Trophoblast cell (in vitro differentiated cells and primary cell): ENCODE data around the gene RAD9B.

Experiments
- DNase-seq, 2 donors: peaks; one replicate each; pipeline ENCODE4 v3.0.0-alpha.2; 2016
- H2AFZ ChIP-seq: 2 replicates; pipeline ENCODE4 v1.6.1; 2013; ENCODE audit warnings: low read length, moderate library complexity, mild to moderate bottlenecking; ENCODE audit not compliant: insufficient read depth, poor library complexity
- H2AK5ac ChIP-seq: 2 replicates; pipeline ENCODE4 v1.6.1; 2013; ENCODE audit warnings: mild to moderate bottlenecking, low read length
- H2BK120ac ChIP-seq: 2 replicates; pipeline ENCODE4 v1.6.1; 2013; ENCODE audit warnings: low read length, mild to moderate bottlenecking, moderate library complexity; ENCODE audit not compliant: insufficient read depth, poor library complexity
- H2BK12ac ChIP-seq: 2 replicates; pipeline ENCODE4 v1.6.1; 2013; ENCODE audit warnings: mild to moderate bottlenecking, low read length, moderate library complexity
- H2BK5ac ChIP-seq: 2 replicates; pipeline ENCODE4 v1.6.1; 2013; ENCODE audit warnings: low read length, low read depth, moderate library complexity, mild to moderate bottlenecking; ENCODE audit not compliant: poor library complexity
- H3K14ac ChIP-seq: 2 replicates; pipeline ENCODE4 v1.6.1; 2013; ENCODE audit warnings: mild to moderate bottlenecking, low read length
- H3K18ac ChIP-seq: 2 replicates; pipeline ENCODE4 v1.6.1; 2013; ENCODE audit warnings: mild to moderate bottlenecking, low read length
- H3K23ac ChIP-seq: 2 replicates; pipeline ENCODE4 v1.6.1; 2013; ENCODE audit warnings: low read length
- H3K27ac ChIP-seq: 2 replicates; pipeline ENCODE4 v1.5.1; 2013; ENCODE audit warnings: low read depth, mild to moderate bottlenecking, inconsistent platforms, low read length, moderate library complexity
- H3K27me3 ChIP-seq: 2 replicates; pipeline ENCODE4 v1.6.1; 2013; ENCODE audit warnings: inconsistent platforms, mild to moderate bottlenecking, low read length, moderate library complexity; ENCODE audit not compliant: insufficient read depth
- H3K36me3 ChIP-seq, 2 experiments: 1 replicate in 1 of 2; 2 replicates in 1 of 2; pipeline ENCODE4 v1.6.1; 2013; ENCODE audit warnings: low read length in 2 of 2, mild to moderate bottlenecking in 2 of 2, moderate library complexity in 1 of 2; ENCODE audit not compliant: insufficient read depth in 2 of 2, control insufficient read depth in 1 of 2
- H3K4ac ChIP-seq: 2 replicates; pipeline ENCODE4 v1.6.1; 2013; ENCODE audit warnings: low read depth, mild to moderate bottlenecking, low read length, moderate library complexity
- H3K4me1 ChIP-seq, 2 experiments: 1 replicate in 1 of 2; 2 replicates in 1 of 2; pipeline ENCODE4 v1.6.1; 2013; ENCODE audit warnings: low read length in 2 of 2, mild to moderate bottlenecking in 2 of 2, moderate library complexity in 1 of 2; ENCODE audit not compliant: insufficient read depth in 2 of 2, control insufficient read depth in 1 of 2
- H3K4me2 ChIP-seq: 2 replicates; pipeline ENCODE4 v1.6.1; 2013; ENCODE audit warnings: inconsistent platforms, mild to moderate bottlenecking, low read length, moderate library complexity
- H3K4me3 ChIP-seq: 2 replicates; pipeline ENCODE4 v1.5.1; 2013; ENCODE audit warnings: mild to moderate bottlenecking, low read depth, low read length, inconsistent platforms
- H3K79me1 ChIP-seq: one replicate; pipeline ENCODE4 v1.6.1; 2013; ENCODE audit warnings: low read length
- H3K79me2 ChIP-seq: 2 replicates; pipeline ENCODE4 v1.6.1; 2013; ENCODE audit warnings: low read length, mild to moderate bottlenecking; ENCODE audit not compliant: control insufficient read depth, insufficient read depth, poor library complexity
- H3K9ac ChIP-seq: 2 replicates; pipeline ENCODE4 v1.6.1; 2013; ENCODE audit warnings: mild to moderate bottlenecking, low read length
- H3K9me3 ChIP-seq: 2 replicates; pipeline ENCODE4 v1.6.1; 2013; ENCODE audit warnings: low read depth, mild to moderate bottlenecking, control low read depth, inconsistent platforms, low read length; ENCODE audit not compliant: insufficient read depth
- H4K12ac ChIP-seq: 2 replicates; pipeline ENCODE4 v1.6.1; 2013; ENCODE audit warnings: low read depth, mild to moderate bottlenecking, low read length, moderate library complexity
- H4K8ac ChIP-seq: 2 replicates; pipeline ENCODE4 v1.6.1; 2013; ENCODE audit warnings: low read depth, mild to moderate bottlenecking, low read length, moderate library complexity
- H4K91ac ChIP-seq: one replicate; pipeline ENCODE4 v1.6.1; 2013; ENCODE audit warnings: low read depth, mild to moderate bottlenecking, low read length, moderate library complexity
- WGBS: extraction: QIAGEN DNeasy Blood & Tissue Kit; methylation state at CpG from one replicate; pipeline ENCODE4 v1.1.7; 2013; ENCODE audit warnings: missing lambda C conversion rate; ENCODE audit not compliant: insufficient read length, insufficient coverage; ENCODE audit errors: extremely low coverage; 5-methylcytosine and 5-hydroxymethylcytosine counted together

Gene RAD9B

GRCh38 chr12:110468214-110469048 is 33.7 kb upstream of the RAD9B start, which contains the start of the genes FAM216A and GPN3:
Gene FAM216A, plus strand, starts transcription at chr12:110468845. Its CDS starts 31 bp downstream, at chr12:110468876.
Gene GPN3, minus strand, starts transcription at chr12:110468257. Its CDS starts 54 bp downstream, at chr12:110468203.
- Histone ChIP-seq H3K27me3 (no peaks in the 10 kb centered on the region), H3K23ac (no peak within 1 kb of the TSS), H2AK5ac (no peak within 1 kb of the TSS), H4K8ac (peak within 1 kb of the TSS; percentile 79), H2BK12ac (no peak within 1 kb of the TSS), H3K14ac (peak within 1 kb of the TSS; percentile 63), H2BK120ac (no peak within 1 kb of the TSS), H3K36me3 (peaks cover 2 to 9% of the 10 kb centered on the region in 2 experiments), H3K4me3 (peak within 1 kb of the TSS; percentile 90), H3K79me1 (peaks cover 3% of the 10 kb centered on the region), H2AFZ (peak within 1 kb of the TSS; percentile 74), H2BK5ac (no peak within 1 kb of the TSS), H3K9ac (peak within 1 kb of the TSS; percentile 90), H4K12ac (peak within 1 kb of the TSS; percentile 46), H3K9me3 (no peaks in the 10 kb centered on the region), H3K4ac (peak within 1 kb of the TSS; percentile 58), H3K27ac (peak within 1 kb of the TSS; percentile 30), H3K4me1 (peaks cover 2 to 3% of the 10 kb centered on the region in 2 experiments), H3K79me2 (no peaks in the 10 kb centered on the region), H3K18ac (peak within 1 kb of the TSS; percentile 74), H4K91ac (peak within 1 kb of the TSS; percentile 42), H3K4me2 (peak within 1 kb of the TSS; percentile 97)
- peak; percentile 98 to 100 for DNase-seq
- WGBS, result no CpG with 5 or more reads among the region's 78 CpGs

- H2BK120ac ChIP-seq, result no peak overlapping the region
- H3K79me1 ChIP-seq, result no peaks in the 10 kb centered on the region
- no peaks in the 10 kb centered on the region for H3K4me1 ChIP-seq
- no peak overlapping the region for H2AFZ ChIP-seq
- no peak overlapping the region for H2BK12ac ChIP-seq
- H3K36me3 ChIP-seq, result no peaks in the 10 kb centered on the region
- no peak overlapping the region for H4K12ac ChIP-seq
- H3K4ac ChIP-seq, result no peak overlapping the region
- H3K9me3 ChIP-seq, result no peaks in the 10 kb centered on the region
- no peak overlapping the region for H3K9ac ChIP-seq
- no peak overlapping the region for H3K23ac ChIP-seq
- H3K4me2 ChIP-seq, result no peak overlapping the region
- no CpG with 5 or more reads among the region's 7 CpGs for WGBS
- H3K18ac ChIP-seq, result no peak overlapping the region
- H3K14ac ChIP-seq, result no peak overlapping the region
- no peak overlapping the region for H4K8ac ChIP-seq
- H4K91ac ChIP-seq, result no peak overlapping the region
- no peaks in the 10 kb centered on the region for H3K27me3 ChIP-seq
- no peak overlapping the region for H3K27ac ChIP-seq
- no peak overlapping the region for H2BK5ac ChIP-seq
- H3K79me2 ChIP-seq, result no peaks in the 10 kb centered on the region
- no peak overlapping the region for H2AK5ac ChIP-seq
- no peak overlapping the region for H3K4me3 ChIP-seq
- DNase-seq, result no peak
Observed at GRCh38 chr12:110475426-110475825, 26.7 kb upstream of the RAD9B start.

DNA sequence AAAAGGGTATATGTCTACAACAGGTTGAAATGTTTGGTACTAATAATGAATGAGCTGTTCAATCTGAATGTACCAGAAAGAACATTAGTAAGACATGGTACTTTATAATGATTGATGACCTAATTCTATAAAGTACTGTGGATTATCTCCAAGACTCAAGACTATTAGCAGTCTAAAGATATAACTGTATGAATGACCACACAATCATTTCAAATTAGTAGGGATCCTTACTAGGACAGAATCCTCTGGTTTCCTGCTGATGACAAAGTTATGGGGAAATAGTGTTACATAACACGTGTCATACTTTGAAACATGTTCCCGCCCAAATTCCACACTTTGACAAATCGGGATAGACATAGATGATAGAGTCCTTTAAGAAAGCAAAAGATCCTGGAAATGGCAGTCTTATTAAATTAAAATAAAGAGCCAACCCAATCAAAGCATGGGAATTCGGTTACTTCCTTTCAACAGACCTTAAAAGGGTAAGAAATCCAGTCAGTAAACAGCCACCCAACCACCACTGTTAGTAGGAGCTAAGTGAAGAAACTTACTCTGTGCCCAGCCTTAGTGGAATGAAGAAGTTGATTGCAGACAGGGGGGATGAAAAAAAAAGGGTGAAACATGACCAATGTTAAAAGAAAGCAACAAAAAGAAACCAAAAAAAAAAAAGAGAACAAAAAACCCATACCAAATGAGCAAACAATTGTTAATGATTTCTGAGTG is 3.0 kb upstream of the RAD9B start:
- peaks cover 5% of the 10 kb centered on the region for H3K79me2 ChIP-seq
- H3K4me1 ChIP-seq, result peaks cover 7% of the 10 kb centered on the region in 2 experiments
- H3K27ac ChIP-seq, result no peak overlapping the region
- H3K23ac ChIP-seq, result no peak overlapping the region
- no peak overlapping the region for H2BK12ac ChIP-seq
- no peak overlapping the region for H2BK5ac ChIP-seq
- H3K4me3 ChIP-seq, result no peak overlapping the region
- H3K9me3 ChIP-seq, result no peaks in the 10 kb centered on the region
- H2BK120ac ChIP-seq, result no peak overlapping the region
- no peak overlapping the region for H3K9ac ChIP-seq
- H3K4ac ChIP-seq, result no peak overlapping the region
- no peak overlapping the region for H4K91ac ChIP-seq
- H3K27me3 ChIP-seq, result no peaks in the 10 kb centered on the region
- peaks cover 5% of the 10 kb centered on the region for H3K79me1 ChIP-seq
- no peak overlapping the region for H2AFZ ChIP-seq
- H3K36me3 ChIP-seq, result peaks cover 5 to 6% of the 10 kb centered on the region in 2 experiments
- H2AK5ac ChIP-seq, result no peak overlapping the region
- no CpG with 5 or more reads among the region's 4 CpGs for whole genome bisulfite sequencing
- H4K8ac ChIP-seq, result no peak overlapping the region
- no peak overlapping the region for H3K18ac ChIP-seq
- no peak overlapping the region for H3K4me2 ChIP-seq
- peak in 1 of 2 donors; percentile 31 for DNase-seq
- no peak overlapping the region for H4K12ac ChIP-seq
- no peak overlapping the region for H3K14ac ChIP-seq

DNA sequence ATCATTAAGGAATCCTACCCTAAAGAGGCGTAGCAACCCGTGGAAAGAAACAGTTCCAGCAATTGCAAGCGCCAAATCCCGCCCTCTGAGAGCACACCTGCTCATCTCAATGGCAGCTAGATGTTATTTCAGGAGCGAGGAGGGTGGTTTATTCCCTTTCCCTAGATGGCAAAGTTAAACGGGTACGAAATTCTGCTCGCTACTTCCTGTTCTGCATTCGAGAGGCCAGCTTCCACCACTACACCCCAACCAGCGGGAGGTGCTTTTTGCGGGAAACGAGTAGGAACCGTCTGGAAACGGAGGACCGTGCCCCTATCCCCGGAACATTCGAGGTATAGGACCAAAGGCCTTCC is 756 bp upstream of the RAD9B start:
- Histone ChIP-seq H3K4me2 (peak overlapping the region; percentile 67), H4K8ac (peak overlapping the region; percentile 95), H3K9me3 (no peaks in the 10 kb centered on the region), H3K23ac (no peak overlapping the region), H3K14ac (peak overlapping the region; percentile 71), H3K9ac (peak overlapping the region; percentile 94), H3K4ac (peak overlapping the region; percentile 82), H2AFZ (peak overlapping the region; percentile 74), H2BK120ac (peak overlapping the region; percentile 64), H3K79me1 (peaks cover 5% of the 10 kb centered on the region), H3K79me2 (peaks cover 5% of the 10 kb centered on the region), H4K12ac (peak overlapping the region; percentile 61), H2BK5ac (peak overlapping the region; percentile 58), H3K4me1 (peaks cover 7% of the 10 kb centered on the region in 2 experiments), H2AK5ac (peak overlapping the region; percentile 28), H3K4me3 (peak overlapping the region; percentile 85), H3K27me3 (no peaks in the 10 kb centered on the region), H3K27ac (peak overlapping the region; percentile 15), H3K18ac (peak overlapping the region; percentile 93), H4K91ac (peak overlapping the region; percentile 77), H2BK12ac (no peak overlapping the region), H3K36me3 (no peaks in the 10 kb centered on the region)
- WGBS, result no CpG with 5 or more reads among the region's 17 CpGs
- DNase-seq, result peak; percentile 84 to 86
